ENCODE results near the gene DYNC1H1.

Gene DYNC1H1

DNA sequence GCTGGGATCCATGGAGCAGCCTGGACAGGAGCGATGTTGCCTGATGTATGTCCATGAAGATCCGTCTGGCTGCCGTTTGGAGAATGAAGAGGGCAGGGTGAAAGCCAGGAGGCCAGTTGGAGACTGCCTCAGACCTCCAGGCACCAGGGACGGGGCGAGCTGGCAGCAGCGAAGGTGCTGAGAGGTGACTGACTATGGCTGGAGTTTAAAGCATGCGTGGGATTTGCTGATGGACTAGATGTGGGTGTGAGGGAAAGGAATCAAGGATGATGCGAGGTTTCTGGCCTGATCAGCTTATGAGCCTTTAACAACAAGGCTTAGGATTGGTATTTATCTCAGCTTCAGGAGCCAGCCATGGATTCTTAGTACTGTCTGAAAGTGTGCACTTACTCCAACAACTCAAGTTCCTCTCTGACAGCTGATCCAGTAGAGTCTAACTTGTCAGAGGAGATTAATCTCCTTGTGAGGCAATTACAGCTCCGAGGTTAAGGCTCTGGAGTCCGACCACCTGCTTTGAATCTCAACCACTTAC lies 49.4 kb downstream of the DYNC1H1 start:
- Histone ChIP-seq H3K9ac (ENCODE audit: low read depth, low read length, poor library complexity) (no peak overlapping the region), H3K4ac (ENCODE audit: low read length) (no peak overlapping the region), H4K91ac (ENCODE audit: low read depth, low read length, poor library complexity) (no peak overlapping the region), H3K18ac (ENCODE audit: low read length) (no peak overlapping the region), H3K27me3 (ENCODE audit: control insufficient read depth in 3 of 3, insufficient read depth in 3 of 3, low read depth in 1 of 3, low read length in 3 of 3) (no peaks in the 10 kb centered on the region), H3K36me3 (replicated peaks in 1 of 2; ENCODE audit: control insufficient read depth in 2 of 2, insufficient read depth in 2 of 2, low read length in 2 of 2) (peaks cover 85 to 98% of the 10 kb centered on the region in 2 donors), H3K79me1 (ENCODE audit: low read depth, low read length) (no peaks in the 10 kb centered on the region), H2BK120ac (ENCODE audit: low read depth, low read length) (no peak overlapping the region), H2BK12ac (ENCODE audit: low read length) (no peak overlapping the region), H3K14ac (ENCODE audit: low read length) (no peak overlapping the region), H3K4me2 (ENCODE audit: insufficient read depth, low read length, poor library complexity, severe bottlenecking) (no peak overlapping the region), H2AFZ (ENCODE audit: low read length) (no peak overlapping the region), H3K4me1 (ENCODE audit: control insufficient read depth in 2 of 2, insufficient read depth in 1 of 2, low read depth in 1 of 2, low read length in 2 of 2) (no peaks in the 10 kb centered on the region), H3K4me3 (ENCODE audit: low read length in 2 of 2) (no peak overlapping the region), H2BK5ac (ENCODE audit: low read length) (no peak overlapping the region), H3K9me3 (replicated peaks in 1 of 2; ENCODE audit: control insufficient read depth in 2 of 2, insufficient read depth in 1 of 2, low read depth in 1 of 2, low read length in 2 of 2) (no peaks in the 10 kb centered on the region), H3K27ac (replicated peaks; ENCODE audit: low read length) (no peak overlapping the region), H3K23ac (ENCODE audit: low read depth, low read length, poor library complexity) (no peak overlapping the region), H2AK5ac (ENCODE audit: low read depth, low read length) (no peak overlapping the region), H4K8ac (ENCODE audit: low read depth, low read length) (no peak overlapping the region), H2BK15ac (ENCODE audit: low read length) (no peak overlapping the region)
- no peak for DNase-seq (ENCODE audit: low spot score)
- WGBS, 2 donors (ENCODE audit: extremely low coverage in 2 of 2, insufficient read length in 2 of 2, insufficient replicate concordance in 1 of 2) = no CpG with 5 or more reads among the region's 10 CpGs

DNA sequence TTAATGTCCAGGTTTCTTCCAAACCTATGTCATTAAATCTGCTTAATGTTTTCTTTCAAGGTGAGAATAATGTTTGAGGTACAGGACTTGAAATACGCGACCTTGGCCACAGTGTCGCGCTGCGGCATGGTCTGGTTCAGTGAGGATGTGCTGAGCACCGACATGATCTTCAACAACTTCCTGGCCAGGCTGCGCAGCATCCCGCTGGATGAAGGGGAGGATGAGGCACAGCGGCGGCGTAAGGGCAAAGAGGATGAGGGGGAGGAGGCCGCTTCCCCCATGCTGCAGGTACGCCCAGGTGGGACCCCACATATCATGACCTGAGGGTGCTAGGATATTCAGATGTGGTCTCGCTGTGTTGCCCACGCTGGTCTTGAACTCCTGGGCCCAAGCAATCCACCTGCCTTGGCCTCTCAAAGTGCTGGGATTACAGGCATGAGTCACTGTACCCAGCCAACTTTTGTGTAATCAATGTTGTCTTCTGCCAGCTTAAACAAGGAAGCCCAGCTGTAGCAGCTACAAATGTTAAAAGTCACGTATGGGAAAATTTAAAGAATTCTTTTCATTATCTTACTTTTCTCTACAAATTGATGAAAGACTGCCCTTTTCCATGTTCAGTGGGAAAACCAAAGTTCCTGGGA lies 50.8 kb downstream of the DYNC1H1 start:
- H3K18ac ChIP-seq (ENCODE audit: low read length) = no peak overlapping the region
- H2AFZ ChIP-seq (ENCODE audit: low read length) = no peak overlapping the region
- H2AK5ac ChIP-seq (ENCODE audit: low read depth, low read length) = no peak overlapping the region
- H2BK12ac ChIP-seq (ENCODE audit: low read length) = no peak overlapping the region
- WGBS, 2 donors (ENCODE audit: extremely low coverage in 2 of 2, insufficient read length in 2 of 2, insufficient replicate concordance in 1 of 2) = no CpG with 5 or more reads among the region's 16 CpGs
- H2BK120ac ChIP-seq (ENCODE audit: low read depth, low read length) = no peak overlapping the region
- no peak overlapping the region for H3K4ac ChIP-seq (ENCODE audit: low read length)
- no peak overlapping the region for H3K9ac ChIP-seq (ENCODE audit: low read depth, low read length, poor library complexity)
- no peaks in the 10 kb centered on the region for H3K27me3 ChIP-seq (ENCODE audit: control insufficient read depth in 3 of 3, insufficient read depth in 3 of 3, low read depth in 1 of 3, low read length in 3 of 3)
- no peak overlapping the region for H3K23ac ChIP-seq (ENCODE audit: low read depth, low read length, poor library complexity)
- no peak overlapping the region for H3K14ac ChIP-seq (ENCODE audit: low read length)
- no peak overlapping the region for H2BK15ac ChIP-seq (ENCODE audit: low read length)
- H3K9me3 ChIP-seq (replicated peaks in 1 of 2; ENCODE audit: control insufficient read depth in 2 of 2, insufficient read depth in 1 of 2, low read depth in 1 of 2, low read length in 2 of 2) = no peaks in the 10 kb centered on the region
- no peaks in the 10 kb centered on the region for H3K4me1 ChIP-seq (ENCODE audit: control insufficient read depth in 2 of 2, insufficient read depth in 1 of 2, low read depth in 1 of 2, low read length in 2 of 2)
- DNase-seq (ENCODE audit: low spot score) = no peak
- no peak overlapping the region for H4K8ac ChIP-seq (ENCODE audit: low read depth, low read length)
- no peak overlapping the region for H3K4me2 ChIP-seq (ENCODE audit: insufficient read depth, low read length, poor library complexity, severe bottlenecking)
- peaks cover 83 to 98% of the 10 kb centered on the region in 2 donors for H3K36me3 ChIP-seq (replicated peaks in 1 of 2; ENCODE audit: control insufficient read depth in 2 of 2, insufficient read depth in 2 of 2, low read length in 2 of 2)
- no peaks in the 10 kb centered on the region for H3K79me1 ChIP-seq (ENCODE audit: low read depth, low read length)
- H4K91ac ChIP-seq (ENCODE audit: low read depth, low read length, poor library complexity) = no peak overlapping the region
- H2BK5ac ChIP-seq (ENCODE audit: low read length) = no peak overlapping the region
- H3K4me3 ChIP-seq (ENCODE audit: low read length in 2 of 2) = no peak overlapping the region
- H3K27ac ChIP-seq (replicated peaks; ENCODE audit: low read length) = no peak overlapping the region

DNA sequence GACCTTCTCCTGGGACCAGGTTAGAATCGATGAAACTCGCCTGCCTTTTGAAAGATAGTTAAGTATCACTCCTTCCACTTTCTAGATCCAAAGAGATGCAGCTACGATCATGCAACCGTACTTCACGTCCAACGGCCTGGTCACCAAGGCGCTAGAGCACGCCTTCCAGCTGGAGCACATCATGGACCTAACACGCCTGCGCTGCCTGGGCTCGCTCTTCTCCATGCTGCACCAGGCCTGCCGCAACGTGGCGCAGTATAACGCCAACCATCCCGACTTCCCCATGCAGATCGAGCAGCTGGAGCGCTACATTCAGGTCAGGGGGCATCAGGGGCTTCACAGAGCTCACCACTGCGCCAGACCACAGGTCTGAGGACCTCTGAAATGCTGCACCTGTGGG lies 51.4 kb downstream of the DYNC1H1 start:
- WGBS, 2 donors (ENCODE audit: extremely low coverage in 2 of 2, insufficient read length in 2 of 2, insufficient replicate concordance in 1 of 2) = no CpG with 5 or more reads among the region's 19 CpGs
- Histone ChIP-seq H2AK5ac (ENCODE audit: low read depth, low read length) (no peak overlapping the region), H3K9ac (ENCODE audit: low read depth, low read length, poor library complexity) (peak overlapping the region; percentile 27), H3K36me3 (replicated peaks in 1 of 2; ENCODE audit: control insufficient read depth in 2 of 2, insufficient read depth in 2 of 2, low read length in 2 of 2) (peaks cover 83 to 98% of the 10 kb centered on the region in 2 donors), H3K14ac (ENCODE audit: low read length) (no peak overlapping the region), H4K8ac (ENCODE audit: low read depth, low read length) (peak overlapping the region; percentile 90), H2BK120ac (ENCODE audit: low read depth, low read length) (no peak overlapping the region), H3K4ac (ENCODE audit: low read length) (no peak overlapping the region), H3K27ac (replicated peaks; ENCODE audit: low read length) (no peak overlapping the region), H3K18ac (ENCODE audit: low read length) (no peak overlapping the region), H2BK5ac (ENCODE audit: low read length) (no peak overlapping the region), H3K9me3 (replicated peaks in 1 of 2; ENCODE audit: control insufficient read depth in 2 of 2, insufficient read depth in 1 of 2, low read depth in 1 of 2, low read length in 2 of 2) (no peaks in the 10 kb centered on the region), H3K23ac (ENCODE audit: low read depth, low read length, poor library complexity) (peak overlapping the region; percentile 89), H3K4me1 (ENCODE audit: control insufficient read depth in 2 of 2, insufficient read depth in 1 of 2, low read depth in 1 of 2, low read length in 2 of 2) (no peaks in the 10 kb centered on the region), H3K27me3 (ENCODE audit: control insufficient read depth in 3 of 3, insufficient read depth in 3 of 3, low read depth in 1 of 3, low read length in 3 of 3) (no peaks in the 10 kb centered on the region), H3K4me3 (ENCODE audit: low read length in 2 of 2) (peak overlapping the region in 1 of 2 donors; percentile 7), H2BK12ac (ENCODE audit: low read length) (no peak overlapping the region), H3K79me1 (ENCODE audit: low read depth, low read length) (no peaks in the 10 kb centered on the region), H2BK15ac (ENCODE audit: low read length) (no peak overlapping the region), H3K4me2 (ENCODE audit: insufficient read depth, low read length, poor library complexity, severe bottlenecking) (no peak overlapping the region), H2AFZ (ENCODE audit: low read length) (no peak overlapping the region), H4K91ac (ENCODE audit: low read depth, low read length, poor library complexity) (no peak overlapping the region)
- DNase-seq (ENCODE audit: low spot score) = no peak

DNA sequence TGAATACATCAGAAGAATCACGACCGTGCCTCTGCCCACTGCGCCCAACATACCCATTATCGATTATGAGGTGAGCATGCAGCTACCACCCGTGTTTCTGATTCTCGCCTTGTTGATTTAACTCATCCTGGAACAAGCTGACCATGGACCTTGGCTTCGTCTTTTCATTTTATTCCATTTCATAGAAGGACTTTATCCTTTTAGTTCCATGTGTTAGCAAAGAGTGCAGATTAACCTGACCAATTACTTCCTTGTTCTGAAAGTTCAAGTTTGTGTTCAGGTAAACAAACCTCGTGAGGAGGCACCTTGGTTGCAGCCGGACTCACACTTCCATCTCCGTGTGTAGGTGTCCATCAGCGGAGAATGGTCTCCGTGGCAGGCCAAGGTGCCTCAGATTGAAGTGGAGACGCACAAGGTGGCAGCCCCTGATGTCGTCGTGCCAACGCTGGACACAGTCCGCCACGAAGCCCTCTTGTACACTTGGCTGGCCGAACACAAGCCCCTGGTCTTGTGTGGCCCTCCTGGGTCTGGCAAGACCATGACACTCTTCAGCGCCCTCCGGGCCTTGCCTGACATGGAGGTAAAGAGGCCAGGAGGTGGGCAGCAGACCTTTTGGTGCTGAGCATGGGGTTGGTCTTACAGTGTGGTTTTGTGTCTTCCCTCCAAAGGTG lies 52.2 kb downstream of the DYNC1H1 start:
- Histone ChIP-seq H2BK5ac (ENCODE audit: low read length) (no peak overlapping the region), H3K4me1 (ENCODE audit: control insufficient read depth in 2 of 2, insufficient read depth in 1 of 2, low read depth in 1 of 2, low read length in 2 of 2) (no peaks in the 10 kb centered on the region), H3K9me3 (replicated peaks in 1 of 2; ENCODE audit: control insufficient read depth in 2 of 2, insufficient read depth in 1 of 2, low read depth in 1 of 2, low read length in 2 of 2) (no peaks in the 10 kb centered on the region), H4K91ac (ENCODE audit: low read depth, low read length, poor library complexity) (no peak overlapping the region), H2BK15ac (ENCODE audit: low read length) (no peak overlapping the region), H2BK120ac (ENCODE audit: low read depth, low read length) (no peak overlapping the region), H3K4ac (ENCODE audit: low read length) (no peak overlapping the region), H3K14ac (ENCODE audit: low read length) (no peak overlapping the region), H3K79me1 (ENCODE audit: low read depth, low read length) (no peaks in the 10 kb centered on the region), H3K4me3 (ENCODE audit: low read length in 2 of 2) (no peak overlapping the region), H3K27ac (replicated peaks; ENCODE audit: low read length) (no peak overlapping the region), H3K9ac (ENCODE audit: low read depth, low read length, poor library complexity) (no peak overlapping the region), H3K27me3 (ENCODE audit: control insufficient read depth in 3 of 3, insufficient read depth in 3 of 3, low read depth in 1 of 3, low read length in 3 of 3) (no peaks in the 10 kb centered on the region), H3K4me2 (ENCODE audit: insufficient read depth, low read length, poor library complexity, severe bottlenecking) (no peak overlapping the region), H4K8ac (ENCODE audit: low read depth, low read length) (no peak overlapping the region), H3K23ac (ENCODE audit: low read depth, low read length, poor library complexity) (peak overlapping the region; percentile 38), H2AFZ (ENCODE audit: low read length) (no peak overlapping the region), H3K18ac (ENCODE audit: low read length) (no peak overlapping the region), H2BK12ac (ENCODE audit: low read length) (no peak overlapping the region), H3K36me3 (replicated peaks in 1 of 2; ENCODE audit: control insufficient read depth in 2 of 2, insufficient read depth in 2 of 2, low read length in 2 of 2) (peaks cover 81 to 98% of the 10 kb centered on the region in 2 donors), H2AK5ac (ENCODE audit: low read depth, low read length) (no peak overlapping the region)
- no CpG with 5 or more reads among the region's 21 CpGs for WGBS, 2 donors (ENCODE audit: extremely low coverage in 2 of 2, insufficient read length in 2 of 2, insufficient replicate concordance in 1 of 2)
- DNase-seq (ENCODE audit: low spot score) = no peak
